AG04449 (cell line): ENCODE measurements around the gene B3GNT4.
"Not testable (repeated sequence)": the region's sequence is repeated elsewhere in the genome, so short reads cannot be mapped to it uniquely, and the experiment has no call there.

Experiments
- CTCF ChIA-PET: fragments of 350-600 bp; formaldehyde crosslinking; extraction: SDS; loops from one replicate; lab custom pipeline; 2021; ENCODE audit warnings: antibody characterized with exemption; lab: Yijun Ruan, JAX
- POLR2A ChIA-PET: fragments of 400-600, 350-600 bp; formaldehyde crosslinking; extraction: SDS; loops from one replicate; lab custom pipeline; 2020; ENCODE audit warnings: antibody characterized with exemption, inconsistent platforms; lab: Yijun Ruan, JAX
- DNase-seq: peaks from one replicate; pipeline ENCODE4 v3.0.0-alpha.2; 2010; ENCODE audit warnings: low read depth, low spot score
- H3K4me3 ChIP-seq: 2 replicates; pipeline ENCODE4 v1.5.1; 2011; ENCODE audit warnings: low read depth, mild to moderate bottlenecking, control low read depth, low read length
- TF ChIP-seq, protein P1 (sequence below): IDR thresholded peaks from one replicate; pipeline ENCODE4 v1.5.1; 2011; ENCODE audit warnings: mild to moderate bottlenecking, moderate library complexity, low read length, control low read depth, inconsistent platforms; ENCODE audit not compliant: insufficient read depth; ENCODE audit errors: missing control alignments

Gene B3GNT4

GRCh38 chr12:122238861-122239260 is 35.4 kb downstream of the B3GNT4 start:
- no peak for DNase-seq
- ChIA-PET POLR2A (no interaction called here), CTCF (no interaction called here)
- no peak overlapping the region for H3K4me3 ChIP-seq
- TF ChIP-seq, protein P1, sequence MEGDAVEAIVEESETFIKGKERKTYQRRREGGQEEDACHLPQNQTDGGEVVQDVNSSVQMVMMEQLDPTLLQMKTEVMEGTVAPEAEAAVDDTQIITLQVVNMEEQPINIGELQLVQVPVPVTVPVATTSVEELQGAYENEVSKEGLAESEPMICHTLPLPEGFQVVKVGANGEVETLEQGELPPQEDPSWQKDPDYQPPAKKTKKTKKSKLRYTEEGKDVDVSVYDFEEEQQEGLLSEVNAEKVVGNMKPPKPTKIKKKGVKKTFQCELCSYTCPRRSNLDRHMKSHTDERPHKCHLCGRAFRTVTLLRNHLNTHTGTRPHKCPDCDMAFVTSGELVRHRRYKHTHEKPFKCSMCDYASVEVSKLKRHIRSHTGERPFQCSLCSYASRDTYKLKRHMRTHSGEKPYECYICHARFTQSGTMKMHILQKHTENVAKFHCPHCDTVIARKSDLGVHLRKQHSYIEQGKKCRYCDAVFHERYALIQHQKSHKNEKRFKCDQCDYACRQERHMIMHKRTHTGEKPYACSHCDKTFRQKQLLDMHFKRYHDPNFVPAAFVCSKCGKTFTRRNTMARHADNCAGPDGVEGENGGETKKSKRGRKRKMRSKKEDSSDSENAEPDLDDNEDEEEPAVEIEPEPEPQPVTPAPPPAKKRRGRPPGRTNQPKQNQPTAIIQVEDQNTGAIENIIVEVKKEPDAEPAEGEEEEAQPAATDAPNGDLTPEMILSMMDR: no peak

DNA sequence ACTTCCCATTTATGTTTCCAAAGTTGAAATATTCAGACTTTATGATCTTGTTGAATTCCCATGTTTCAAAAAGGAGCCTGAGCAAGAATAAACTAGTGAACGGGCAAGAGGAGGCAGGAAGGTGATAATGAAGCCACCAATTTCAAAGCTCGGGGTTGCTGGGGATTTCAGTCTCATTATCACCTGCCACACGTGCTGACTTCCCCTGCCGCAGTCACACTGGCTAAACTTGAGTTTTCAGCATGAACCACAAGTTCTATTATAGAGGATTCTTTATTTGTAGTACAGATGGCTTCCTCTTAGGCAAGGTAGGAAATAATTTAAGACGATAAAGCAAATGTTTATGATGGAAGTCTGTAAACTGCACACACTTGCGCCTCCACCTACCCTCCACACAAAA is 40.5 kb downstream of the B3GNT4 start:
- no peak overlapping the region for H3K4me3 ChIP-seq
- TF ChIP-seq, protein P1: no peak
- ChIA-PET CTCF (interaction anchor here (0.8 kb wide), 2 partner anchors 31 to 113 kb away, joined by 3 read pairs; no protein-coding TSS in a partner anchor), POLR2A (interaction anchor here (0.8 kb wide), 1 partner anchor 18 kb away, joined by 3 read pairs; the partner anchor contains the start of gene DIABLO)
- DNase-seq: no peak

GRCh38 chr12:122244565-122245371 is 41.3 kb downstream of the B3GNT4 start:
- H3K4me3 ChIP-seq: no peak overlapping the region
- TF ChIP-seq, protein P1: no peak
- DNase-seq: no peak
- ChIA-PET CTCF (interaction anchor here (0.7 to 1.0 kb wide), 3 partner anchors 24 to 112 kb away, joined by 3 read pairs; no protein-coding TSS in a partner anchor), POLR2A (interaction anchor here (0.8 kb wide), 1 partner anchor 19 kb away, joined by 3 read pairs; the partner anchor contains the start of gene DIABLO)

DNA sequence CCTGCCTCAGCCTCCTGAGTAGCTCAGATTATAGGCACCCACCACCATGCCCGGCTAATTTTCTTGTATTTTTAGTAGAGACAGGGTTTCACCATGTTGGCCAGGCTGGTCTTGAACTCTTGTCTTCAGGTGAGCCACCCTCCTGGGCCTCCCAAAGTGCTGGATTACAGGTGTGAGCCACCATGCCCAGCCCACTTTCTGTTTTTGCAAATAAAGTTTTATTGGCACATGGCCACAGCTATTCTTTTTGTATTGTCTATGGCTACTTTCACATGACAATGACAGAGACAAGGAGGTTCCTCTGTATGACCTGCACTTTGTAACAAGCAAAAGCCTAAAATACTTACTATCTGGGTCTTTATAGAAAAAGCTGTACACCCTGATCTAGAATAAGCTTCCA is 42.0 kb downstream of the B3GNT4 start:
- CTCF ChIA-PET: interaction anchor here (0.7 to 1.0 kb wide), 2 partner anchors 13 to 110 kb away, joined by 3 read pairs; no protein-coding TSS in a partner anchor
- TF ChIP-seq, protein P1: no peak
- DNase-seq: no peak
- H3K4me3 ChIP-seq: no peak overlapping the region
- POLR2A ChIA-PET: no interaction called here

DNA sequence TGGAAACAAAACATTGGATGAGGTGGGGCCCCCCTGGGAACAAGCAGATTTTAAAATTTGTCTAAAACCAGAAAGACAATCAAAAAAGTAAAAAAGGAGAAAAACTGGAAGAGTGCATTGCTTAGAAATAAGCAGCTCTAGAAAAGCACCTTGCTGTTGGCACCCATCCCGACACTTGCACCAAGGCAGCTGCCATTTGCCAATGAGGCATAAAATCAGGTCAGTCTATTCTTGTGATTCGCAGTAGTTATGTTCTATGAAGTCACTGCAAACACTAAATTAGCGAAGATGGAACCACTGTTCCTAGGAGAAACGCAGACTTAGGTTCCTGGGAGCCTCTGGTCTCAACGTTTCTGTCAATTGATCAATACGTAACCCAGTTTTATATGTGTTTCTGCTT is 46.5 kb downstream of the B3GNT4 start:
- ChIA-PET CTCF (no interaction called here), POLR2A (no interaction called here)
- TF ChIP-seq, protein P1: no peak
- no peak for DNase-seq
- H3K4me3 ChIP-seq: no peak overlapping the region

- TF ChIP-seq, protein P1: no peak
- H3K4me3 ChIP-seq: no peak overlapping the region
- CTCF ChIA-PET: no interaction called here
- POLR2A ChIA-PET: no interaction called here
- no peak for DNase-seq
Measured at GRCh38 chr12:122250536-122250935, 47.0 kb downstream of the B3GNT4 start.

DNA sequence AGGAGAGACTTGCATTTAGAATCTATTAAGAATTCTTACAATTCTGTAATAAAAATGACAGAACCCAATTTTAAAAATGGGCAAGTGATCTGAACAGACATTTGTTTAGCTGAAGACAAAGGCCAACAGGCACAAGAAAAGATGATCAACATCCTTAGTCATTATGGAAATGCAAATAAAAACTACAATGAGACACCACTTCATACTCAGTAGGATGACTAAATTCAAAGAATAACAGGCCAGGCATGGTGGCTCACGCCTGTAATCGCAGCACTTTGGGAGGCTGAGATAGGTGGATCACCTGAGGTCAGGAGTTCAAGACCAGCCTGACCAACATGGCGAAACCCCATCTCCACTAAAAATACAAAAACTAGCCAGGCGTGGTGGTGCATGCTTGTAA is 55.0 kb downstream of the B3GNT4 start:
- POLR2A ChIA-PET, CTCF ChIA-PET: not testable (repeated sequence)

More for the DNA sequence above, 55.0 kb downstream of the B3GNT4 start:
- not testable (repeated sequence) for DNase-seq, H3K4me3 ChIP-seq
